H9 (cell line): Measurements from ENCODE around the gene EPAS1. TPM values are rescaled to one million over a fixed set of nuclear protein-coding genes. Genes with fewer than 3 reads are reported as not detected.

ENCODE experiments used
- DNase-seq: peaks from one replicate; pipeline ENCODE4 v3.0.0-alpha.2; 2017
- H2AFZ ChIP-seq: one replicate; pipeline ENCODE4 v1.6.1; 2013; ENCODE audit warnings: mild to moderate bottlenecking, low read length, control low read depth, moderate library complexity
- H2AK5ac ChIP-seq: 2 replicates; pipeline ENCODE4 v1.6.1; 2013; ENCODE audit warnings: low read length, control low read depth, mixed read lengths; ENCODE audit not compliant: insufficient read length
- H2BK120ac ChIP-seq: one replicate; pipeline ENCODE4 v1.6.1; 2013; ENCODE audit warnings: low read depth, mild to moderate bottlenecking, low read length, control low read depth, inconsistent platforms; ENCODE audit not compliant: poor library complexity, severe bottlenecking
- H2BK12ac ChIP-seq: 2 replicates; pipeline ENCODE4 v1.6.1; 2013; ENCODE audit warnings: low read length, control low read depth, mixed read lengths, low read depth; ENCODE audit not compliant: insufficient read length
- H2BK15ac ChIP-seq: 2 replicates; pipeline ENCODE4 v1.6.1; 2013; ENCODE audit warnings: low read depth, low read length, control low read depth
- H2BK20ac ChIP-seq: one replicate; pipeline ENCODE4 v1.6.1; 2013; ENCODE audit warnings: low read depth, mild to moderate bottlenecking, low read length, control low read depth, inconsistent platforms; ENCODE audit not compliant: poor library complexity, severe bottlenecking
- H2BK5ac ChIP-seq: 2 replicates; pipeline ENCODE4 v1.6.1; 2013; ENCODE audit warnings: low read length, control low read depth, mixed read lengths; ENCODE audit not compliant: insufficient read length
- H3K14ac ChIP-seq: 2 replicates; pipeline ENCODE4 v1.6.1; 2013; ENCODE audit warnings: low read length, control low read depth; ENCODE audit not compliant: insufficient read depth
- H3K18ac ChIP-seq: 2 replicates; pipeline ENCODE4 v1.6.1; 2013; ENCODE audit warnings: low read depth, mild to moderate bottlenecking, mixed read lengths, low read length, control low read depth; ENCODE audit not compliant: insufficient read length
- H3K23ac ChIP-seq: 2 replicates; pipeline ENCODE4 v1.6.1; 2013; ENCODE audit warnings: low read length, control low read depth, mixed read lengths, low read depth; ENCODE audit not compliant: insufficient read length
- H3K23me2 ChIP-seq: 2 replicates; pipeline ENCODE4 v1.6.1; 2013; ENCODE audit warnings: low read depth, mild to moderate bottlenecking, mixed read lengths, low read length, control low read depth; ENCODE audit not compliant: insufficient read length, poor library complexity, severe bottlenecking
- H3K27ac ChIP-seq: 2 replicates; pipeline ENCODE4 v1.5.1; 2013; ENCODE audit warnings: low read length, control low read depth, mixed read lengths, low read depth; ENCODE audit not compliant: insufficient read length
- H3K27me3 ChIP-seq: 2 replicates; pipeline ENCODE4 v1.6.1; 2013; ENCODE audit warnings: low read length, control low read depth, inconsistent platforms; ENCODE audit not compliant: insufficient read depth
- H3K4ac ChIP-seq: 2 replicates; pipeline ENCODE4 v1.6.1; 2013; ENCODE audit warnings: low read depth, mild to moderate bottlenecking, control low read depth, inconsistent platforms, low read length, moderate library complexity
- H3K4me1 ChIP-seq: 2 replicates; pipeline ENCODE4 v1.6.1; 2013; ENCODE audit warnings: low read length, control low read depth, inconsistent platforms; ENCODE audit not compliant: insufficient read depth
- H3K4me2 ChIP-seq: 2 replicates; pipeline ENCODE4 v1.6.1; 2013; ENCODE audit warnings: low read length, control low read depth, mixed read lengths; ENCODE audit not compliant: insufficient read length, insufficient read depth
- H3K56ac ChIP-seq: 2 replicates; pipeline ENCODE4 v1.6.1; 2013; ENCODE audit warnings: low read depth, mild to moderate bottlenecking, mixed read lengths, low read length, control low read depth; ENCODE audit not compliant: insufficient read length
- H3K79me1 ChIP-seq: 2 replicates; pipeline ENCODE4 v1.6.1; 2013; ENCODE audit warnings: low read depth, mild to moderate bottlenecking, moderate library complexity, low read length, control low read depth, inconsistent platforms; ENCODE audit not compliant: insufficient read depth, poor library complexity, severe bottlenecking
- H3K79me2 ChIP-seq: 2 replicates; pipeline ENCODE4 v1.6.1; 2013; ENCODE audit warnings: low read length, control low read depth, inconsistent platforms; ENCODE audit not compliant: insufficient read depth
- H3K9ac ChIP-seq: 2 replicates; pipeline ENCODE4 v1.6.1; 2013; ENCODE audit warnings: low read length, control low read depth, mixed read lengths; ENCODE audit not compliant: insufficient read length; ENCODE audit errors: extremely low read depth
- H3K9me3 ChIP-seq: one replicate; pipeline ENCODE4 v1.6.1; 2013; ENCODE audit warnings: low read depth, low read length, inconsistent platforms; ENCODE audit not compliant: control insufficient read depth
- H3T11ph ChIP-seq: one replicate; pipeline ENCODE4 v1.6.1; 2013; ENCODE audit warnings: mild to moderate bottlenecking, low read length, control low read depth, inconsistent platforms
- H4K20me1 ChIP-seq: one replicate; pipeline ENCODE4 v1.6.1; 2013; ENCODE audit not compliant: control insufficient read depth, insufficient read length, insufficient read depth
- H4K5ac ChIP-seq: 2 replicates; pipeline ENCODE4 v1.6.1; 2013; ENCODE audit warnings: low read depth, mild to moderate bottlenecking, mixed read lengths, low read length, control low read depth; ENCODE audit not compliant: insufficient read length
- H4K8ac ChIP-seq: replicated peaks from 2 replicates; pipeline ENCODE4 v1.6.1; 2013; ENCODE audit warnings: low read length, control low read depth, mixed read lengths, low read depth; ENCODE audit not compliant: insufficient read length
- H4K91ac ChIP-seq: 2 replicates; pipeline ENCODE4 v1.6.1; 2013; ENCODE audit warnings: low read depth, mild to moderate bottlenecking, moderate library complexity, mixed read lengths, low read length, control low read depth; ENCODE audit not compliant: insufficient read length
- H3K27ac Mint-ChIP-seq, 3 experiments: 2 replicates in 2 of 3; 3 replicates in 1 of 3; pipeline ENCODE4 v1.8.0; 2020 to 2021; ENCODE audit warnings: mixed read lengths in 3 of 3, mild to moderate bottlenecking in 1 of 3, moderate library complexity in 1 of 3
- H3K27me3 Mint-ChIP-seq: 2 replicates; pipeline ENCODE4 v1.8.0; 2021; ENCODE audit warnings: low read depth, mild to moderate bottlenecking, moderate library complexity, mixed read lengths
- H3K36me3 Mint-ChIP-seq, 3 experiments: 2 replicates in 2 of 3; 3 replicates in 1 of 3; pipeline ENCODE4 v1.8.0; 2020 to 2021; ENCODE audit warnings: low read depth in 3 of 3, mixed read lengths in 3 of 3; ENCODE audit not compliant: insufficient read depth in 1 of 3
- H3K4me1 Mint-ChIP-seq, 2 experiments: 2 replicates each; pipeline ENCODE4 v1.8.0; 2020; ENCODE audit warnings: mixed read lengths in 2 of 2
- H3K4me3 Mint-ChIP-seq, 2 experiments: 2 replicates in 1 of 2; 3 replicates in 1 of 2; pipeline ENCODE4 v1.8.0; 2020 to 2021; ENCODE audit warnings: mild to moderate bottlenecking in 2 of 2, mixed read lengths in 2 of 2, moderate library complexity in 1 of 2
- H3K9me3 Mint-ChIP-seq, 2 experiments: 2 replicates in 1 of 2; 3 replicates in 1 of 2; pipeline ENCODE4 v1.8.0; 2020; ENCODE audit warnings: mild to moderate bottlenecking in 2 of 2, mixed read lengths in 2 of 2, moderate library complexity in 1 of 2
- WGBS: extraction: QIAGEN DNeasy Blood & Tissue Kit; methylation state at CpG from one replicate; pipeline ENCODE4 v1.1.7; 2013; ENCODE audit warnings: missing lambda C conversion rate, low lambda C conversion rate, mixed read lengths; ENCODE audit not compliant: insufficient read length; ENCODE audit errors: extremely low coverage; 5-methylcytosine and 5-hydroxymethylcytosine counted together
- total RNA-seq: library from RNA; stranded (reverse); gene quantifications from 2 replicates; pipeline ENCODE4 v1.2.1, GENCODE V29; 2021
- TF ChIP-seq, protein P1 (sequence below): fragments of 200-600 bp; sonication (generic); conservative IDR thresholded peaks from 3 replicates; pipeline ENCODE4 v1.8.0; 2021; ENCODE audit warnings: antibody characterized with exemption, mild to moderate bottlenecking

The EPAS1 gene
- total RNA-seq, 1 experiment from 2014 or later, result 1.1 TPM

DNA sequence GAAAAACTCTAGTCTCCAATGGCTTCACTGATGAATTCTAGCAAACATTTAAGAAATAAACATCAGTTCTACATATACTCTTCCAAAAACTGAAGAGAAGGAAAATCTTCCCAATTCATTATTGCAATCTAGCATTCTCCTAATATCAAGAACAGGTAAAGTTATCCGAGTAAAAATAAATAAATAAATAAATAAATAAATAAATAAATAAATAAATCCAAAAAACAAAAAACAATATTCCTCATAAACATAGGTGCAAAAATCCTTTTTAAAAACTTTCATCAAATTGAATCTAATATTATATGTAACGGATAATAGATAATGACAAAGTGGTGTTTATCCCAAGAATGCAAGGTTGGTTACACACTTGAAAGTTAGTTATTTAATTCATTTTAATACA is 123.7 kb downstream of the EPAS1 start:
- DNase-seq, result no peak
- no peaks in the 10 kb centered on the region for H3K9me3 ChIP-seq
- H3K79me1 ChIP-seq, result no peaks in the 10 kb centered on the region
- no peaks in the 10 kb centered on the region for H3K23me2 ChIP-seq
- WGBS, result no CpG with 5 or more reads among the region's 2 CpGs
- no peak overlapping the region for H3T11ph ChIP-seq
- H3K14ac ChIP-seq, result no peak overlapping the region
- H2AK5ac ChIP-seq, result no peak overlapping the region
- H3K27me3 ChIP-seq, result no peaks in the 10 kb centered on the region
- H3K36me3 Mint-ChIP-seq, result peaks cover 5 to 33% (median 22%) of the 10 kb centered on the region in 3 experiments; a peak in 6 of 7 replicates
- no peak overlapping the region for H3K4ac ChIP-seq
- H3K9me3 Mint-ChIP-seq, result peaks cover 34 to 46% of the 10 kb centered on the region in 2 experiments
- no peak overlapping the region for H4K91ac ChIP-seq
- TF ChIP-seq, protein P1, sequence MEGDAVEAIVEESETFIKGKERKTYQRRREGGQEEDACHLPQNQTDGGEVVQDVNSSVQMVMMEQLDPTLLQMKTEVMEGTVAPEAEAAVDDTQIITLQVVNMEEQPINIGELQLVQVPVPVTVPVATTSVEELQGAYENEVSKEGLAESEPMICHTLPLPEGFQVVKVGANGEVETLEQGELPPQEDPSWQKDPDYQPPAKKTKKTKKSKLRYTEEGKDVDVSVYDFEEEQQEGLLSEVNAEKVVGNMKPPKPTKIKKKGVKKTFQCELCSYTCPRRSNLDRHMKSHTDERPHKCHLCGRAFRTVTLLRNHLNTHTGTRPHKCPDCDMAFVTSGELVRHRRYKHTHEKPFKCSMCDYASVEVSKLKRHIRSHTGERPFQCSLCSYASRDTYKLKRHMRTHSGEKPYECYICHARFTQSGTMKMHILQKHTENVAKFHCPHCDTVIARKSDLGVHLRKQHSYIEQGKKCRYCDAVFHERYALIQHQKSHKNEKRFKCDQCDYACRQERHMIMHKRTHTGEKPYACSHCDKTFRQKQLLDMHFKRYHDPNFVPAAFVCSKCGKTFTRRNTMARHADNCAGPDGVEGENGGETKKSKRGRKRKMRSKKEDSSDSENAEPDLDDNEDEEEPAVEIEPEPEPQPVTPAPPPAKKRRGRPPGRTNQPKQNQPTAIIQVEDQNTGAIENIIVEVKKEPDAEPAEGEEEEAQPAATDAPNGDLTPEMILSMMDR, result no peak
- H2BK20ac ChIP-seq, result no peak overlapping the region
- H3K27ac Mint-ChIP-seq, result no peak overlapping the region
- H3K4me1 ChIP-seq, result no peaks in the 10 kb centered on the region
- no peaks in the 10 kb centered on the region for H4K20me1 ChIP-seq
- no peak overlapping the region for H2BK15ac ChIP-seq
- no peak overlapping the region for H2AFZ ChIP-seq
- H4K8ac ChIP-seq, result no peak overlapping the region
- no peak overlapping the region for H2BK120ac ChIP-seq
- H4K5ac ChIP-seq, result no peak overlapping the region
- no peaks in the 10 kb centered on the region for H3K4me1 Mint-ChIP-seq
- no peak overlapping the region for H3K27ac ChIP-seq
- H3K79me2 ChIP-seq, result no peaks in the 10 kb centered on the region
- no peak overlapping the region for H2BK12ac ChIP-seq
- H3K4me3 Mint-ChIP-seq, result no peak overlapping the region
- no peak overlapping the region for H2BK5ac ChIP-seq
- no peak overlapping the region for H3K23ac ChIP-seq
- H3K56ac ChIP-seq, result no peak overlapping the region
- H3K4me2 ChIP-seq, result no peak overlapping the region
- H3K18ac ChIP-seq, result no peak overlapping the region
- H3K9ac ChIP-seq, result no peak overlapping the region
- no peaks in the 10 kb centered on the region; the same call in 1 of the 2 replicates for H3K27me3 Mint-ChIP-seq
